WTC11 (cell line): ENCODE measurements around the gene MGAT3. TPM values are rescaled to one million over a fixed set of nuclear protein-coding genes. Genes with fewer than 3 reads are reported as not detected.

Experiments
- ATAC-seq: fragments of 200-7000 bp; cut with Tn5 transposase; 2 replicates; pipeline ENCODE4 v1.10.0; 2021; ENCODE audit warnings: mild to moderate bottlenecking, moderate library complexity
- CTCF ChIA-PET: fragments of 300-600 bp; sonication (Branson Sonifier 250); formaldehyde crosslinking; loops from one replicate; lab custom pipeline; 2021; ENCODE audit warnings: antibody characterized with exemption; lab: Charles Lee
- POLR2A ChIA-PET: fragments of 350-600 bp; sonication (Branson Sonifier 250); formaldehyde crosslinking; loops from one replicate; lab custom pipeline; 2021; ENCODE audit warnings: antibody characterized with exemption; lab: Charles Lee
- DNase-seq: peaks from one replicate; pipeline ENCODE4 v3.0.0; 2021; ENCODE audit warnings: low spot score
- H3K27ac Mint-ChIP-seq: 2 replicates; pipeline ENCODE4 v1.8.0; 2021; ENCODE audit warnings: mixed read lengths
- H3K27me3 Mint-ChIP-seq: 2 replicates; pipeline ENCODE4 v1.8.0; 2021; ENCODE audit warnings: low read depth, mild to moderate bottlenecking, moderate library complexity, mixed read lengths
- H3K36me3 Mint-ChIP-seq: 2 replicates; pipeline ENCODE4 v1.8.0; 2021; ENCODE audit warnings: mixed read lengths
- H3K4me1 Mint-ChIP-seq: 2 replicates; pipeline ENCODE4 v1.8.0; 2022; ENCODE audit warnings: mixed read lengths
- H3K4me3 Mint-ChIP-seq: 2 replicates; pipeline ENCODE4 v1.8.0; 2021; ENCODE audit warnings: mild to moderate bottlenecking, moderate library complexity, mixed read lengths
- H3K9me3 Mint-ChIP-seq: 2 replicates; pipeline ENCODE4 v1.8.0; 2021; ENCODE audit warnings: mixed read lengths
- ARID4B ChIP-seq: sonication (generic); formaldehyde crosslinking; IDR thresholded peaks from 2 replicates; pipeline ENCODE4 v1.8.0; 2023; ENCODE audit warnings: missing genetic modification reagents, mild to moderate bottlenecking, borderline replicate concordance
- ATF3 ChIP-seq: sonication (generic); formaldehyde crosslinking; conservative IDR thresholded peaks from 2 replicates; pipeline ENCODE4 v1.8.1; 2022; ENCODE audit warnings: mild to moderate bottlenecking, missing genetic modification reagents
- CBFB ChIP-seq: sonication (generic); formaldehyde crosslinking; IDR thresholded peaks from 2 replicates; pipeline ENCODE4 v1.8.1; 2022; ENCODE audit warnings: mild to moderate bottlenecking, low read depth, missing genetic modification reagents
- CREB1 ChIP-seq: sonication (generic); formaldehyde crosslinking; IDR thresholded peaks from 2 replicates; pipeline ENCODE4 v1.8.0; 2023; ENCODE audit warnings: mild to moderate bottlenecking, missing genetic modification reagents
- E2F1 ChIP-seq: sonication (generic); formaldehyde crosslinking; IDR thresholded peaks from 2 replicates; pipeline ENCODE4 v1.8.0; 2022; ENCODE audit warnings: mild to moderate bottlenecking, missing genetic modification reagents
- EMX1 ChIP-seq: fragments of 250-450 bp; sonication (Bioruptor Pico); IDR thresholded peaks from 2 replicates; pipeline ENCODE4 v1.8.0; 2021; ENCODE audit warnings: mild to moderate bottlenecking
- FOXK1 ChIP-seq: sonication (generic); formaldehyde crosslinking; IDR thresholded peaks from 2 replicates; pipeline ENCODE4 v1.8.0; 2022; ENCODE audit warnings: mild to moderate bottlenecking, moderate library complexity, missing genetic modification reagents
- GABPB1 ChIP-seq: sonication (generic); formaldehyde crosslinking; IDR thresholded peaks from 2 replicates; pipeline ENCODE4 v1.8.1; 2023; ENCODE audit warnings: mild to moderate bottlenecking, missing genetic modification reagents
- GTF2I ChIP-seq: fragments of 250-450 bp; sonication (Bioruptor Pico); conservative IDR thresholded peaks from 2 replicates; pipeline ENCODE4 v1.4.0; 2021; ENCODE audit warnings: mild to moderate bottlenecking
- IRF1 ChIP-seq: sonication (generic); formaldehyde crosslinking; IDR thresholded peaks from 2 replicates; pipeline ENCODE4 v1.8.0; 2023; ENCODE audit warnings: missing genetic modification reagents
- JAZF1 ChIP-seq: fragments of 250-450 bp; sonication (Bioruptor Pico); IDR thresholded peaks from 2 replicates; pipeline ENCODE4 v1.9.0; 2021; ENCODE audit warnings: moderate library complexity, mild to moderate bottlenecking, inconsistent platforms
- KAT7 ChIP-seq: sonication (generic); formaldehyde crosslinking; IDR thresholded peaks from 2 replicates; pipeline ENCODE4 v1.8.1; 2023; ENCODE audit warnings: missing genetic modification reagents, mild to moderate bottlenecking, borderline replicate concordance
- MAX ChIP-seq: sonication (generic); formaldehyde crosslinking; IDR thresholded peaks from 2 replicates; pipeline ENCODE4 v1.8.0; 2022; ENCODE audit warnings: mild to moderate bottlenecking, missing genetic modification reagents
- NFATC4 ChIP-seq: fragments of 250-450 bp; sonication (Bioruptor Pico); IDR thresholded peaks from 2 replicates; pipeline ENCODE4 v1.9.0; 2021; ENCODE audit warnings: mild to moderate bottlenecking
- NR1H2 ChIP-seq: sonication (generic); formaldehyde crosslinking; IDR thresholded peaks from 2 replicates; pipeline ENCODE4 v1.9.0; 2021; ENCODE audit warnings: mild to moderate bottlenecking, moderate library complexity, missing genetic modification reagents
- NR3C1 ChIP-seq: sonication (generic); formaldehyde crosslinking; conservative IDR thresholded peaks from 2 replicates; pipeline ENCODE4 v1.8.1; 2023; ENCODE audit warnings: low read depth, mild to moderate bottlenecking, missing genetic modification reagents
- RELA ChIP-seq: sonication (generic); formaldehyde crosslinking; IDR thresholded peaks from 2 replicates; pipeline ENCODE4 v1.8.1; 2022; ENCODE audit warnings: missing genetic modification reagents, mild to moderate bottlenecking, borderline replicate concordance
- SMAD4 ChIP-seq: sonication (generic); formaldehyde crosslinking; IDR thresholded peaks from 2 replicates; pipeline ENCODE4 v1.8.0; 2022; ENCODE audit warnings: mild to moderate bottlenecking, missing genetic modification reagents
- SP1 ChIP-seq: sonication (generic); formaldehyde crosslinking; conservative IDR thresholded peaks from 2 replicates; pipeline ENCODE4 v1.8.1; 2022; ENCODE audit warnings: missing genetic modification reagents
- USF1 ChIP-seq: sonication (generic); formaldehyde crosslinking; IDR thresholded peaks from 2 replicates; pipeline ENCODE4 v1.8.0; 2022; ENCODE audit warnings: mild to moderate bottlenecking, missing genetic modification reagents
- ZNF263 ChIP-seq: sonication (generic); formaldehyde crosslinking; IDR thresholded peaks from 2 replicates; pipeline ENCODE4 v1.8.1; 2022; ENCODE audit warnings: low read depth, mild to moderate bottlenecking, moderate library complexity, missing genetic modification reagents
- ZNF281 ChIP-seq: sonication (generic); formaldehyde crosslinking; IDR thresholded peaks from 2 replicates; pipeline ENCODE4 v1.8.0; 2023; ENCODE audit warnings: mild to moderate bottlenecking, missing genetic modification reagents
- ZNF396 ChIP-seq: fragments of 250-450 bp; sonication (Bioruptor Pico); IDR thresholded peaks from 2 replicates; pipeline ENCODE4 v1.8.0; 2021; ENCODE audit warnings: mild to moderate bottlenecking, moderate library complexity, borderline replicate concordance
- total RNA-seq: library from RNA; stranded (reverse); gene quantifications from 3 replicates; pipeline ENCODE4 v1.2.3, GENCODE V29; 2021

MGAT3 gene
- total RNA-seq, 1 experiment from 2014 or later, result 11.4 TPM

- no peak for TF ChIP-seq ZNF281 (CRISPR knock-in tag)
Observed at GRCh38 chr22:39497429-39497828, 40.6 kb downstream of the MGAT3 start (continued).

GRCh38 chr22:39498368-39498767, 41.6 kb downstream of the MGAT3 start:
- peaks cover 79% of the 10 kb centered on the region for H3K27me3 Mint-ChIP-seq
- DNase-seq (no peak), ATAC-seq (no peak)
- no peaks in the 10 kb centered on the region for H3K9me3 Mint-ChIP-seq
- TF ChIP-seq NFATC4 (CRISPR knock-in tag) (no peak), SMAD4 (CRISPR knock-in tag) (no peak), E2F1 (CRISPR knock-in tag) (no peak), CBFB (CRISPR knock-in tag) (no peak), ATF3 (CRISPR knock-in tag) (no peak), SP1 (CRISPR knock-in tag) (no peak), ZNF263 (CRISPR knock-in tag) (no peak), GABPB1 (CRISPR knock-in tag) (no peak), CREB1 (no peak), ZNF396 (CRISPR knock-in tag) (no peak)
- H3K4me1 Mint-ChIP-seq, result peaks cover 8% of the 10 kb centered on the region
- no peak overlapping the region for H3K4me3 Mint-ChIP-seq
- H3K36me3 Mint-ChIP-seq, result 0 out of 2 replicates have a peak, but pooled peaks cover under 1% of the 10 kb centered on the region
- ChIA-PET CTCF (interaction anchor here (1.5 to 1.7 kb wide), 2 partner anchors 167 to 187 kb away, joined by 3 read pairs; no protein-coding TSS in a partner anchor), POLR2A (interaction anchor here (1.4 kb wide), 1 partner anchor 22 kb away, joined by 3 read pairs; the partner anchor contains the start of gene ATF4)
- no peak overlapping the region for H3K27ac Mint-ChIP-seq

GRCh38 chr22:39498802-39499201, 42.0 kb downstream of the MGAT3 start:
- DNase-seq (no peak), ATAC-seq (no peak)
- Mint-ChIP-seq H3K4me1 (peaks cover 12% of the 10 kb centered on the region), H3K4me3 (no peak overlapping the region), H3K27ac (no peak overlapping the region), H3K36me3 (0 out of 2 replicates have a peak, but pooled peaks cover 5% of the 10 kb centered on the region), H3K27me3 (peaks cover 80% of the 10 kb centered on the region), H3K9me3 (no peaks in the 10 kb centered on the region)
- POLR2A ChIA-PET, result interaction anchor here (1.4 kb wide), 1 partner anchor 21 kb away, joined by 3 read pairs; the partner anchor contains the start of gene ATF4
- CTCF ChIA-PET, result interaction anchor here (1.7 kb wide), 1 partner anchor 188 kb away, joined by 3 read pairs; no protein-coding TSS in a partner anchor
- TF ChIP-seq GTF2I (CRISPR knock-in tag), result no peak
- TF ChIP-seq JAZF1, result no peak
- TF ChIP-seq ARID4B (CRISPR knock-in tag), result no peak
- TF ChIP-seq CBFB (CRISPR knock-in tag), result no peak
- no peak for TF ChIP-seq EMX1 (CRISPR knock-in tag)
- TF ChIP-seq KAT7 (CRISPR knock-in tag), result no peak
- no peak for TF ChIP-seq MAX (CRISPR knock-in tag)
- no peak for TF ChIP-seq IRF1 (CRISPR knock-in tag)
- TF ChIP-seq USF1 (CRISPR knock-in tag), result no peak
- no peak for TF ChIP-seq NR1H2 (CRISPR knock-in tag)
- TF ChIP-seq ATF3 (CRISPR knock-in tag), result no peak
- no peak for TF ChIP-seq CREB1
- TF ChIP-seq FOXK1 (CRISPR knock-in tag), result no peak
- TF ChIP-seq RELA (CRISPR knock-in tag), result no peak
- TF ChIP-seq NR3C1, result no peak
